GM19035 (cell line): ENCODE measurements around the gene LMF1.

Experiments
- ATAC-seq: cut with Tn5 transposase; IDR thresholded peaks from one replicate; pipeline ENCODE4 v1.9.1; 2021; ENCODE audit not compliant: unreplicated experiment

Gene LMF1

GRCh38 chr16:970766-971581 is at the start of gene LMF1:
Gene LMF1, minus strand, starts transcription at chr16:970984. Its CDS starts 4 bp downstream, at chr16:970980.
- peak; percentile 79 for ATAC-seq

- no peak for ATAC-seq
Measured at GRCh38 chr16:1020091-1020399, 49.3 kb upstream of the LMF1 start.

- ATAC-seq: no peak
Measured at GRCh38 chr16:1019231-1020090, 48.7 kb upstream of the LMF1 start.

GRCh38 chr16:1018447-1019198 is 47.8 kb upstream of the LMF1 start:
- ATAC-seq: no peak

GRCh38 chr16:1014771-1015495 is 44.1 kb upstream of the LMF1 start:
- no peak for ATAC-seq

GRCh38 chr16:1014221-1014620 is 43.4 kb upstream of the LMF1 start:
- no peak for ATAC-seq

GRCh38 chr16:1013593-1013900 is 42.8 kb upstream of the LMF1 start:
- no peak for ATAC-seq

- no peak for ATAC-seq
Measured at GRCh38 chr16:1012722-1013592, 42.2 kb upstream of the LMF1 start.

GRCh38 chr16:1012135-1012534 is 41.4 kb upstream of the LMF1 start:
- no peak for ATAC-seq

GRCh38 chr16:1011316-1012082 is 40.7 kb upstream of the LMF1 start:
- no peak for ATAC-seq

- no peak for ATAC-seq
Measured at GRCh38 chr16:1010815-1011214, 40.0 kb upstream of the LMF1 start.

- no peak for ATAC-seq
Measured at GRCh38 chr16:1010251-1010650, 39.5 kb upstream of the LMF1 start.

GRCh38 chr16:1009358-1010150 is 38.8 kb upstream of the LMF1 start:
- ATAC-seq: no peak

- ATAC-seq: no peak
Measured at GRCh38 chr16:1008085-1008484, 37.3 kb upstream of the LMF1 start.

- ATAC-seq: no peak
Measured at GRCh38 chr16:1007284-1007850, 36.6 kb upstream of the LMF1 start.

GRCh38 chr16:1006781-1007180 is 36.0 kb upstream of the LMF1 start:
- ATAC-seq: no peak

- ATAC-seq: no peak
Measured at GRCh38 chr16:1005286-1005685, 34.5 kb upstream of the LMF1 start.
